Mesenteric fat pad (tissue), 1 donor: ENCODE results near the gene OR8D4. TPM values are rescaled to one million over a fixed set of nuclear protein-coding genes. Genes with fewer than 3 reads are reported as not detected.

Experiments used
- total RNA-seq: library from RNA; stranded (reverse); fragmentation: NEBNext Ultra II Directional; extraction: Animal tissue kit (Norgen Biotek cat#: 25700); gene quantifications from one replicate; pipeline ENCODE4 v1.2.1, GENCODE V29; 2021
- donor health status: DM: yes; HTN: yes; CAD: no.

The OR8D4 gene
- total RNA-seq, 1 donor from 2014 or later = not detected

Other genes with a start within 250 kb of the OR8D4 start
- 1.3 TPM for gene SCN3B, start 247.5 kb upstream of the OR8D4 start, total RNA-seq
- gene ZNF202, start 160.5 kb upstream of the OR8D4 start, total RNA-seq = 7.5 TPM
- not detected for gene OR6X1, start 147.6 kb upstream of the OR8D4 start, total RNA-seq
- gene OR6M1, start 95.8 kb upstream of the OR8D4 start, total RNA-seq = not detected
- not detected for gene TMEM225, start 16.5 kb upstream of the OR8D4 start, total RNA-seq
- gene OR4D5, start 37.5 kb downstream of the OR8D4 start, total RNA-seq = not detected
- not detected for gene OR6T1, start 41.7 kb downstream of the OR8D4 start, total RNA-seq
- gene OR10S1, start 75.6 kb downstream of the OR8D4 start, total RNA-seq = not detected
- not detected for gene OR10G6, start 93.0 kb downstream of the OR8D4 start, total RNA-seq
- gene OR10G4, start 110.8 kb downstream of the OR8D4 start, total RNA-seq = not detected
- gene OR10G9, start 120.8 kb downstream of the OR8D4 start, total RNA-seq = not detected
- not detected for gene OR10G8, start 124.6 kb downstream of the OR8D4 start, total RNA-seq
- not detected for gene OR10G7, start 139.2 kb downstream of the OR8D4 start, total RNA-seq
- gene VWA5A, start 213.3 kb downstream of the OR8D4 start, total RNA-seq = 14.6 TPM